Neuron (in vitro differentiated cells): ENCODE measurements around the gene ATP11A.

Experiments
- H2AFZ ChIP-seq: one replicate; pipeline ENCODE4 v1.6.1; 2013; ENCODE audit warnings: low read depth, mild to moderate bottlenecking, inconsistent platforms, low read length, moderate library complexity
- H3K27me3 ChIP-seq: one replicate; pipeline ENCODE4 v1.6.1; 2013; ENCODE audit warnings: low read length; ENCODE audit not compliant: insufficient read depth
- H3K36me3 ChIP-seq: one replicate; pipeline ENCODE4 v1.6.1; 2013; ENCODE audit warnings: low read length; ENCODE audit not compliant: insufficient read depth
- H3K4me1 ChIP-seq: one replicate; pipeline ENCODE4 v1.6.1; 2013; ENCODE audit warnings: low read length; ENCODE audit not compliant: insufficient read depth
- H3K4me3 ChIP-seq: 2 replicates; pipeline ENCODE4 v1.5.1; 2013; ENCODE audit warnings: mild to moderate bottlenecking, low read length, moderate library complexity
- H3K9me3 ChIP-seq: one replicate; pipeline ENCODE4 v1.6.1; 2013; ENCODE audit warnings: low read length

Gene ATP11A

GRCh38 chr13:112653071-112653470 lies 36.8 kb upstream of the ATP11A start:
- no peaks in the 10 kb centered on the region for H3K27me3 ChIP-seq
- H3K4me1 ChIP-seq = peaks cover 24% of the 10 kb centered on the region
- no peaks in the 10 kb centered on the region for H3K36me3 ChIP-seq
- H3K9me3 ChIP-seq = no peaks in the 10 kb centered on the region
- H2AFZ ChIP-seq = no peak overlapping the region
- no peak overlapping the region for H3K4me3 ChIP-seq

GRCh38 chr13:112655913-112656312 lies 33.9 kb upstream of the ATP11A start:
- Histone ChIP-seq H3K9me3 (no peaks in the 10 kb centered on the region), H3K4me3 (no peak overlapping the region), H3K36me3 (no peaks in the 10 kb centered on the region), H2AFZ (no peak overlapping the region), H3K27me3 (no peaks in the 10 kb centered on the region), H3K4me1 (peaks cover 23% of the 10 kb centered on the region)

DNA sequence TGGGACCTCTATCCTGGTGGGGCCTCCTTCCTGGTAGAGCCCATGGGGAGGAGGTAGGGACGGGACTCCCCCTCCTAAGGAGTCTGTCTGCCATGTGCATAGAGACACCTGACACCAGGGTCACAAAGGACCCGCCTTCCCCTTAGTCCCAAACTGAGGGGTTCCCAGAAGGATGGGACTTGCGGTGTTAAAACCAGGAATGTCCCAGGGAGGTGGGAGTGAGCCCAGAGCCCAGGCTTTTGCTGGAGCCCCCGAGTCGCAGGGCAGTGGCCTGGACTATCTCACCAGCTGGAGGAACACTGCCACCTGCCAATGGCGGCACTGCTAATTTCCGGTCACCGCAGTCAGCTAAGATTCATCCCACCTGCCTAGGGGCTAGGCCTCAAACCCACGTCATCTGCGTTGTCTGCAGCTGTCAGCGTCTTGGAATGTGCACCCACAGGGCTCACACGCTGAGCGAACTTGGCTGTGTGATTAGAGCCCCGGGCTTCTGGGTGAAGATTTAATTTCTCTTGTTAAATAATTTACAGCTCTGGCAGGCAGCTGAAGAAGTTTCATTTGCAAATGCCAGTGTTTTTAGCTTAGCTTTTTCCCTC lies 31.9 kb upstream of the ATP11A start:
- no peak overlapping the region for H2AFZ ChIP-seq
- H3K27me3 ChIP-seq = no peaks in the 10 kb centered on the region
- H3K4me1 ChIP-seq = peaks cover 3% of the 10 kb centered on the region
- H3K4me3 ChIP-seq = no peak overlapping the region
- H3K9me3 ChIP-seq = no peaks in the 10 kb centered on the region
- no peaks in the 10 kb centered on the region for H3K36me3 ChIP-seq

DNA sequence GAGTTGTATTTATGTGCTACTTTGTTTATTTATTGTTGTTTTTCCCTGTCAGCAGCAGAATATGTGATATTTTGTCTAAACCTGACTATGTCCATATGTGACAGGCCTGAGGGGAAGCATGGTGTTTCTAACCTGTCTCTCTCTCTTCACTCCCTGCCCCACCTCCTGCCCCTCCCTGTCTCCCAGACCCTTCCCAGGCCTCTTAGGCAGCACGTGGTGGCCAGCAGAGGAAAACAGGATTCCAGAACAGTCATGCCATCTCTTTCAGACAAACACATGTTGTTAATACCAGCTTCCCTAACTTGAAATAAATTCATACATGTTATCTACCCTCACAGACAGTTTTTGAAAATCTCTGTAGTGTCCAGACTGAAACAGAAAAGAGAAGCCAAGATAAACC lies 31.0 kb upstream of the ATP11A start:
- Histone ChIP-seq H3K36me3 (no peaks in the 10 kb centered on the region), H3K9me3 (no peaks in the 10 kb centered on the region), H3K4me1 (no peaks in the 10 kb centered on the region), H3K27me3 (no peaks in the 10 kb centered on the region), H3K4me3 (no peak overlapping the region), H2AFZ (no peak overlapping the region)

- Histone ChIP-seq H3K4me3 (no peak overlapping the region), H2AFZ (no peak overlapping the region), H3K27me3 (no peaks in the 10 kb centered on the region), H3K4me1 (no peaks in the 10 kb centered on the region), H3K9me3 (no peaks in the 10 kb centered on the region), H3K36me3 (no peaks in the 10 kb centered on the region)
These were observed 28.5 kb upstream of the ATP11A start for GRCh38 chr13:112661291-112661690.

DNA sequence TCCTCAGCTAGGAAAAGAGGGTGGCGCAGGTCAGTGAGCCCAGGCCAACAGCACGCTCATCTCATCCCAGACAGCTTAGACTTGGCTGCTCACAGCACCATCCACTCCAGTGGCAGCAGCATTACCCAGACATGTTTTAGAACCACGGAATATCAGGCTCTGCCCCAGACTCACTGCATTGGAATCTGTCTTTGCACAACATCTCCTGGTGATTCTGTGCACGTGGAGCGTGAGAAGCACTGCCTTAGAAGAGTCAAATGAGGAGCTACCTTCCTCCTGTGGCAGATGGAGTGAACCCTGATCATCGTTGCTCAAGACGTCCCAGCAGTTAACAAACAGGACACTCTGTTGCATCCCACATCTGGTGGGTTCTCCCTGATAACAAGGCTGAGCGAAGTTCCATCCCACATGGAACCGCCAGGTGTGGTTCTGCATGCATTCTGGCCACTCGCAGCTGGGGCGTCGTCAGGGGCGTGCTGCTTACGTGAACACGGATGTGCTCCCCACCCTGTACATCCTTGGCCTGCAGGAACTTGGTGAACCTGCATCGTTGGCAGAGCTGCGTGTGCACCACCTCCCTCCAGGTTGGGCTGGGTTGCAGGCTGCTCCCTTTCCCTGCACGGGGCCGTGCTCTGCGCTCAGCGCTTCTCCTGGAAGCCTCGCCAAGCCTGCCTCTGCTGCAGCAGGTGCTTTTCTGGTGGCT lies 25.2 kb upstream of the ATP11A start:
- Histone ChIP-seq H3K9me3 (no peaks in the 10 kb centered on the region), H3K4me1 (no peaks in the 10 kb centered on the region)

DNA sequence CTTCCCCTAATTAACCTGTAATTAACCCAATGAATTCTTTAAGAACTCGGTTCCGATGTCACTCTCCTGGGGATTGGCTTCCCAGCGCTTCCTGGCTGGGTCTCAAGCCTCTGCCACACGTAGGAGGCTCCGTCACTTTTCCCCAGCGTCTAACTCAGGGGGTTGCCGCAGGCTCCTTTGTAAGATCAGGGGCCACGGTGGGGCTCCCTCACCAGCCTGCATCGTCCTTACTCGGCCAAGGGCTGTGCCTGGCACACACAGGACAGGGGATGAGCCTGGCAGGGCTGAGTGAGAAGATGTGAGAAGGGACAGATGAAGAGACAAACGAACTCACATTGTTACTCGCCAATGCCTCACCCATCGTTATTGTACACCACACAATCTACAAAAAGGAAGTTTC lies 20.9 kb upstream of the ATP11A start:
- H3K9me3 ChIP-seq = no peaks in the 10 kb centered on the region
- H3K36me3 ChIP-seq = no peaks in the 10 kb centered on the region
- H3K4me1 ChIP-seq = no peaks in the 10 kb centered on the region
- no peaks in the 10 kb centered on the region for H3K27me3 ChIP-seq
- H2AFZ ChIP-seq = no peak overlapping the region
- H3K4me3 ChIP-seq = no peak overlapping the region

More for the DNA sequence above, 25.2 kb upstream of the ATP11A start:
- Histone ChIP-seq H3K4me3 (no peak overlapping the region), H2AFZ (no peak overlapping the region), H3K36me3 (no peaks in the 10 kb centered on the region), H3K27me3 (no peaks in the 10 kb centered on the region)

- Histone ChIP-seq H3K9me3 (no peaks in the 10 kb centered on the region), H3K4me1 (no peaks in the 10 kb centered on the region), H3K27me3 (no peaks in the 10 kb centered on the region), H2AFZ (no peak overlapping the region), H3K4me3 (no peak overlapping the region), H3K36me3 (no peaks in the 10 kb centered on the region)
These were observed 19.8 kb upstream of the ATP11A start for GRCh38 chr13:112669881-112670499.

- Histone ChIP-seq H2AFZ (no peak overlapping the region), H3K36me3 (no peaks in the 10 kb centered on the region), H3K27me3 (no peaks in the 10 kb centered on the region), H3K4me3 (no peak overlapping the region), H3K9me3 (no peaks in the 10 kb centered on the region), H3K4me1 (no peaks in the 10 kb centered on the region)
These were observed 19.0 kb upstream of the ATP11A start for GRCh38 chr13:112670864-112671263.

- no peaks in the 10 kb centered on the region for H3K27me3 ChIP-seq
- H3K9me3 ChIP-seq = no peaks in the 10 kb centered on the region
- no peaks in the 10 kb centered on the region for H3K36me3 ChIP-seq
- no peak overlapping the region for H3K4me3 ChIP-seq
- H3K4me1 ChIP-seq = no peaks in the 10 kb centered on the region
- H2AFZ ChIP-seq = no peak overlapping the region
These were observed 18.5 kb upstream of the ATP11A start for GRCh38 chr13:112671359-112671758.

DNA sequence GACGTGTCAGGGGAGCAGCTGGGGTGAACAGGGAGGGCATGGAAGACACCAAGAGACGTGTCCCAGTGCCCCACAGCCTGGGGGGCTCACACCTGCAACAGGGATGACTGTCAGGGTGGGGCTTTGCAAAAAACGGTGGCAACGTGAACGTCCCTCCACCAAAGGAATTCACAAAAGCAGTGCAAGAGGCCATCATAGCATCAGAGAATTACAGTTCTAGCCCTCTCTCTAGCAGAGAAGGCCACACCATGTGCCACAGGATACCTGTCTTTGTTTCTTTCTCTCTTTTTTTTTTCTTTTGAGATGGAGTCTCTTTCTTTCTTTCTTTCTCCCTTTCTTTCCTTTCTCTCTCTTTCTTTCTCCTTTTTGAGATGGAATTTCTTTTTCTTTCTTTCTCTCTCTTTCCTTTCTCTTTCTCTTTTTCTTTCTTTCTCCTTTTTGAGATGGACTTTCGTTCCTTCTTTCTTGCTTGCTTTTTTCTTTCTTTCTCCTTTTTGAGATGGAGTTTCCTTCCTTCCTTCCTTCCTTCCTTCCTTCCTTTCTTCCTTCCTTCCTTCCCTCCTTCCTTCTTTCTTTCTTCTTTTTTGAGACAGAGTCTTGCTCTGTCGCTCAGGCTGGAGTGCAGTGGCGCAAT lies 17.1 kb upstream of the ATP11A start:
- Histone ChIP-seq H3K36me3 (no peaks in the 10 kb centered on the region), H2AFZ (no peak overlapping the region), H3K4me1 (no peaks in the 10 kb centered on the region), H3K9me3 (no peaks in the 10 kb centered on the region), H3K4me3 (no peak overlapping the region), H3K27me3 (no peaks in the 10 kb centered on the region)

DNA sequence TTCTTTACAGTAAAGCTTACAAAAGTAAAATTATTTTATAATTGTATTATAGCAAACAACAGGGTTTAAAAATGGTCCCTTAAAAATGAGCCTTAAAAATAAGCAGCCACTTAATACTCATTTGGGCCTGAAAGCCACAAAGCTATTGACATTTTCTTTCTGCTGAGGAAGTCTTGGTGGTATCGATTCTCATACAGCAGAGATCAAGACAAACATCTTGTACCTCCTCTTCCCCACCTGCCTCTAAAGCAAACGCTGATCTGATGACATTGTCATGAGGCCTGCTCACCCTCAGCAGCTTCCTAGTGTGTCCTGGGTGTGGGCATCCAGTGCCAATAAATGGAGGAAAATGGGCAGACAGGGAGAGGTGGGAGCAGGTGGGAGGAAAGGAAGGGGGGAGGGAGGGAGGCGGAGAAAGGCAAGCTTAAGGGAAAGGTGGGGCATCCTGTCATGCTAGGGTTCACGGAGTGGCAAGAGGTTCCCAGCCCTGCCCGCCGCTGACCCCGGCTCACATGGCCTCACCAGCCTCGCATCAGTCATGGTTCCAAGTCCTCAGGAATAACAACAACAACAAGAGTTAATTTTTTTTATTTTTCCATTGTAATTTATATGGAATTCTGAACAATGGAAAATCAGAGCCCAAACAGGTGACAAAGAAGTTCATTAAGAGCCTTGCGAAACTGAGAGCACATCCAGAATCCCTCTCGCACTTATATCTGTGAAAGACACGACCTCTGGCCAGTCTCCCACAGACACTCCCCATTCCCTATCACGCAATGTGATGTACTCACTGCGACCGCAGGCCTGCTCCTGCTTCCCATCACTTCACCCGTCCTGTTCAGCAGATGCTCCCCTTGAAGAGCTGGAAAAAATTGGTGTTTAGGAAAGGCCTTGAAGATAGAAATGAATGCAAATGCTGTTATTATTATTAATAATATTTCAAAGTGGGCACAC lies 15.1 kb upstream of the ATP11A start:
- H3K4me3 ChIP-seq = no peak overlapping the region
- H3K27me3 ChIP-seq = no peaks in the 10 kb centered on the region
- H2AFZ ChIP-seq = no peak overlapping the region
- no peaks in the 10 kb centered on the region for H3K36me3 ChIP-seq
- peaks cover 2% of the 10 kb centered on the region for H3K9me3 ChIP-seq
- no peaks in the 10 kb centered on the region for H3K4me1 ChIP-seq
